Ovary (tissue), 3 donors: ENCODE results near the gene KRTAP5-5.

Source experiments
- EP300 ChIP-seq: sonication (generic); formaldehyde crosslinking; IDR thresholded peaks from one replicate; pipeline ENCODE4 v1.6.1; 2017; ENCODE audit warnings: antibody characterized with exemption
- POLR2A ChIP-seq: fragments of 450-650 bp; IDR thresholded peaks from one replicate; pipeline ENCODE4 v1.6.1; 2017; ENCODE audit warnings: antibody characterized with exemption, mild to moderate bottlenecking, moderate library complexity
- TF ChIP-seq, protein P1 (sequence below), 3 donors: fragments of 450-650 bp in 2 of 3; fragments of 200-600 bp in 1 of 3; IDR thresholded peaks; one replicate each; pipeline versions ENCODE4 v1.5.1 to v1.8.0; 2016 to 2022; ENCODE audit warnings: antibody characterized with exemption in 3 of 3, mild to moderate bottlenecking in 1 of 3
- donor health status: DM: no; HTN: no; CAD: no.

DNA sequence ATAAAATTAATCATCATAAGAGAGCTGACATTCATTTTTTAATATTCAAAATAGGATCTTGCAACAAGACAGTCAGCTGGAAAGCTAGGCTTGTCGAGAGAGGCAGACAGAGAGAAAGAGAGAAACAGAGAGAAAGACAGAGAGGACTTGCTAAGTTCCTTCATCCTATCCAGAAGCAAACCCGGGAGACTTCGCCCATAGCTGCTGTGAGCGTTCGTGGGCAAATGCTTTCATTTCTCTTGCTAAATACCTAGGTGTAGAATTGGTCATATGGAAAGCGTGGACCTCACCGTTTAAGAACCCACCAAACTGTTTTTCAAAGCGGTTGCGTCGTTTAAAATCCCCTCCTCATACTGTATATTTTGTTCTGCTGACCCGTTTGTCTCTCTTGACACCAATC, 42.1 kb downstream of the KRTAP5-5 start:
- TF ChIP-seq POLR2A = no peak
- TF ChIP-seq EP300 = no peak
- TF ChIP-seq, protein P1, sequence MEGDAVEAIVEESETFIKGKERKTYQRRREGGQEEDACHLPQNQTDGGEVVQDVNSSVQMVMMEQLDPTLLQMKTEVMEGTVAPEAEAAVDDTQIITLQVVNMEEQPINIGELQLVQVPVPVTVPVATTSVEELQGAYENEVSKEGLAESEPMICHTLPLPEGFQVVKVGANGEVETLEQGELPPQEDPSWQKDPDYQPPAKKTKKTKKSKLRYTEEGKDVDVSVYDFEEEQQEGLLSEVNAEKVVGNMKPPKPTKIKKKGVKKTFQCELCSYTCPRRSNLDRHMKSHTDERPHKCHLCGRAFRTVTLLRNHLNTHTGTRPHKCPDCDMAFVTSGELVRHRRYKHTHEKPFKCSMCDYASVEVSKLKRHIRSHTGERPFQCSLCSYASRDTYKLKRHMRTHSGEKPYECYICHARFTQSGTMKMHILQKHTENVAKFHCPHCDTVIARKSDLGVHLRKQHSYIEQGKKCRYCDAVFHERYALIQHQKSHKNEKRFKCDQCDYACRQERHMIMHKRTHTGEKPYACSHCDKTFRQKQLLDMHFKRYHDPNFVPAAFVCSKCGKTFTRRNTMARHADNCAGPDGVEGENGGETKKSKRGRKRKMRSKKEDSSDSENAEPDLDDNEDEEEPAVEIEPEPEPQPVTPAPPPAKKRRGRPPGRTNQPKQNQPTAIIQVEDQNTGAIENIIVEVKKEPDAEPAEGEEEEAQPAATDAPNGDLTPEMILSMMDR (IDR thresholded peaks at IDR 0.05) = no peak
